ENCODE data around the gene COLEC11. TPM values are rescaled to one million over a fixed set of nuclear protein-coding genes. Genes with fewer than 3 reads are reported as not detected.

The COLEC11 gene
- total RNA-seq, 2 experiments from 2014 or later: 0.47 TPM; not detected in 1

DNA sequence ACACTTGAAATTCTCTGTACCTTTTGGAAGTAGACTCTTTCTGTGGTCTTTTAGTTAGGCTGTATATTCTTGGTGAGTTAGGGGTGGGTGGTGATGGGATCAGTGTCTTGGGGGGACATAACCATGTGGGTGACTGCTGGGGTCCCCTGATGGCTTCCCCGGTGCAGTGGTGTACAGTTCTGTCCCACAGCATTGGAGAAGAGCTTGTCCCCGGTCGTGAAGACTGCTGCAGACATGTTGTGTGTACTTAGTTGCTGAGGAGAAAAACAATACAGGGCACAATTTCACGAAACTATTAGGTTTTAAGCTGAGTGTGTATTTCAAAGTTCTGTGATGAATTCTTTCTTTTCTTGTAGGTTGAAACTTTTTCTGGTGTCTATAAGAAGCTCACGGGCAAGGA lies 14.5 kb upstream of the COLEC11 start:
- no peak overlapping the region for H3K4me3 ChIP-seq (ENCODE audit: low read length)
- no peak for ATAC-seq (ENCODE audit: poor library complexity)
- H3K27me3 ChIP-seq (ENCODE audit: control insufficient read depth in 1 of 2, insufficient read depth in 2 of 2, low read length in 2 of 2): no peaks in the 10 kb centered on the region
- H3K9me3 ChIP-seq (ENCODE audit: control insufficient read depth in 1 of 2, insufficient read depth in 1 of 2, low read length in 2 of 2): no peaks in the 10 kb centered on the region
- TF ChIP-seq CTCF (IDR thresholded peaks at IDR 0.05): no peak
- ChIA-PET CTCF (no interaction called here), POLR2A (interaction anchor here (0.6 kb wide), 1 partner anchor 62 kb away, joined by 3 read pairs; the partner anchor contains the start of gene ADI1)
- Mint-ChIP-seq H3K36me3 (ENCODE audit: low read depth) (peaks cover 92% of the 10 kb centered on the region), H3K4me1 (ENCODE audit: low read depth) (peaks cover 40% of the 10 kb centered on the region), H3K27ac (no peak overlapping the region), H3K4me3 (no peak overlapping the region), H3K9me3 (no peaks in the 10 kb centered on the region), H3K27me3 (no peaks in the 10 kb centered on the region)
- peaks cover 82% of the 10 kb centered on the region for H3K36me3 ChIP-seq (ENCODE audit: insufficient read depth, low read length)
- peaks cover 19% of the 10 kb centered on the region for H3K4me1 ChIP-seq (ENCODE audit: insufficient read depth, low read length)
- intact Hi-C loops (cut with DNase I, micrococcal nuclease): no loop called here
- H3K27ac ChIP-seq (ENCODE audit: low read depth in 1 of 2, low read length in 2 of 2): no peak overlapping the region
- DNase-seq: no peak

- peaks cover 30% of the 10 kb centered on the region for H3K4me1 Mint-ChIP-seq (ENCODE audit: low read depth)
- ATAC-seq (ENCODE audit: poor library complexity) (no peak), DNase-seq (no peak)
- H3K27ac Mint-ChIP-seq: no peak overlapping the region
- ChIA-PET POLR2A (no interaction called here), CTCF (no interaction called here)
- H3K4me3 Mint-ChIP-seq: no peak overlapping the region
- TF ChIP-seq CTCF (IDR thresholded peaks at IDR 0.05): no peak
- no peaks in the 10 kb centered on the region for H3K9me3 Mint-ChIP-seq
- H3K36me3 Mint-ChIP-seq (ENCODE audit: low read depth): peaks cover 90% of the 10 kb centered on the region
- Histone ChIP-seq H3K4me1 (ENCODE audit: insufficient read depth, low read length) (peaks cover 8% of the 10 kb centered on the region), H3K27me3 (ENCODE audit: control insufficient read depth in 1 of 2, insufficient read depth in 2 of 2, low read length in 2 of 2) (no peaks in the 10 kb centered on the region), H3K27ac (ENCODE audit: low read depth in 1 of 2, low read length in 2 of 2) (no peak overlapping the region), H3K4me3 (ENCODE audit: low read length) (no peak overlapping the region), H3K36me3 (ENCODE audit: insufficient read depth, low read length) (peaks cover 75% of the 10 kb centered on the region), H3K9me3 (ENCODE audit: control insufficient read depth in 1 of 2, insufficient read depth in 1 of 2, low read length in 2 of 2) (no peaks in the 10 kb centered on the region)
- intact Hi-C loops (cut with DNase I, micrococcal nuclease): no loop called here
- no peaks in the 10 kb centered on the region for H3K27me3 Mint-ChIP-seq
These were observed 13.3 kb upstream of the COLEC11 start for GRCh38 chr2:3581367-3582262.

GRCh38 chr2:3584076-3584475 lies 10.8 kb upstream of the COLEC11 start:
- peaks cover 78% of the 10 kb centered on the region for H3K36me3 Mint-ChIP-seq (ENCODE audit: low read depth)
- POLR2A ChIA-PET: no interaction called here

More at GRCh38 chr2:3584076-3584475, 10.8 kb upstream of the COLEC11 start:
- no peaks in the 10 kb centered on the region for H3K9me3 Mint-ChIP-seq
- ATAC-seq (ENCODE audit: poor library complexity) (no peak), DNase-seq (no peak)
- no peaks in the 10 kb centered on the region for H3K27me3 ChIP-seq (ENCODE audit: control insufficient read depth in 1 of 2, insufficient read depth in 2 of 2, low read length in 2 of 2)
- no peaks in the 10 kb centered on the region for H3K27me3 Mint-ChIP-seq
- H3K27ac ChIP-seq (ENCODE audit: low read depth in 1 of 2, low read length in 2 of 2): no peak overlapping the region
- H3K4me1 Mint-ChIP-seq (ENCODE audit: low read depth): peaks cover 7% of the 10 kb centered on the region
- H3K4me3 ChIP-seq (ENCODE audit: low read length): no peak overlapping the region
- no peak overlapping the region for H3K4me3 Mint-ChIP-seq
- no peaks in the 10 kb centered on the region for H3K4me1 ChIP-seq (ENCODE audit: insufficient read depth, low read length)
- no peaks in the 10 kb centered on the region for H3K9me3 ChIP-seq (ENCODE audit: control insufficient read depth in 1 of 2, insufficient read depth in 1 of 2, low read length in 2 of 2)
- peaks cover 51% of the 10 kb centered on the region for H3K36me3 ChIP-seq (ENCODE audit: insufficient read depth, low read length)
- TF ChIP-seq CTCF (IDR thresholded peaks at IDR 0.05): no peak
- CTCF ChIA-PET: no interaction called here
- intact Hi-C loops (cut with DNase I, micrococcal nuclease): no loop called here
- H3K27ac Mint-ChIP-seq: no peak overlapping the region
